ENCODE data around the gene BLVRA. TPM values are rescaled to one million over a fixed set of nuclear protein-coding genes. Genes with fewer than 3 reads are reported as not detected.

BLVRA gene
- total and polyA plus RNA-seq, 10 of the 15 experiments (the other 5 are each of a cell fraction or from before 2014, with no cell fraction given) = 63.3 to 198 (median 102) TPM

- H2AFZ ChIP-seq (ENCODE audit: control insufficient read depth, low read depth, low read length) = no peak overlapping the region
- in situ Hi-C loops (cut with MboI) = no loop called here
- RAD21 ChIA-PET (ENCODE audit: unreplicated experiment) = interaction anchor here (1.2 to 1.7 kb wide), 3 partner anchors 31 to 186 kb away, joined by 3 to 7 read pairs (median 3); partner anchors contain the start of gene STK17A
- no peak for TF ChIP-seq ZBTB33 (IDR thresholded peaks at IDR 0.05)
- TF ChIP-seq NKRF (conservative IDR thresholded peaks at IDR 0.05) = no peak
- TF ChIP-seq CHD1 (IDR thresholded peaks at IDR 0.05; ENCODE audit: low read depth, low read length) = no peak
- TF ChIP-seq ZNF217 (IDR thresholded peaks at IDR 0.05) = no peak
- TF ChIP-seq ZNF207 (IDR thresholded peaks at IDR 0.05; ENCODE audit: borderline replicate concordance) = no peak
- DNase-seq (ENCODE audit: low read depth, low spot score) = no peak
- POLR2A ChIA-PET = no interaction called here
- peaks cover 2% of the 10 kb centered on the region; the same call in 1 of the 3 replicates for H3K9me3 ChIP-seq (replicated peaks; ENCODE audit: control insufficient read depth, insufficient read depth, low read length)
- SMC1A ChIA-PET (ENCODE audit: uncharacterized antibody, unreplicated experiment) = interaction anchor here (1.5 to 1.7 kb wide), 2 partner anchors 13 to 38 kb away, joined by 5 read pairs; no protein-coding TSS in a partner anchor
- no peaks in the 10 kb centered on the region for H4K20me1 ChIP-seq (ENCODE audit: control insufficient read depth, insufficient read depth)
- no peak overlapping the region for H3K27ac ChIP-seq (ENCODE audit: control insufficient read depth, insufficient read depth)
- 95% methylated on average over 9 of the region's 9 CpGs for WGBS (ENCODE audit: insufficient coverage, insufficient replicate concordance, low lambda C conversion rate, missing lambda C conversion rate)
- H3K36me3 ChIP-seq (ENCODE audit: control insufficient read depth in 2 of 2, insufficient read depth in 2 of 2, low read length in 1 of 2) = peaks cover 3 to 10% of the 10 kb centered on the region in 2 experiments; a peak in 3 of 4 replicates
- H3K4me2 ChIP-seq (ENCODE audit: control insufficient read depth, insufficient read depth) = no peak overlapping the region
- H3K79me2 ChIP-seq (ENCODE audit: control insufficient read depth, insufficient read depth, low read length) = peaks cover 17% of the 10 kb centered on the region
- no peaks in the 10 kb centered on the region for H3K27me3 ChIP-seq (replicated peaks in 1 of 2; ENCODE audit: control insufficient read depth in 2 of 2, insufficient read depth in 2 of 2, low read length in 1 of 2)
- ATAC-seq = no peak
- no peak overlapping the region for H3K4me3 ChIP-seq
- CTCF ChIA-PET = interaction anchor here (1.1 to 2.2 kb wide), 3 partner anchors 16 to 507 kb away, joined by 3 to 7 read pairs (median 6); no protein-coding TSS in a partner anchor
- intact Hi-C loops (cut with micrococcal nuclease; ENCODE audit: unreplicated experiment) = no loop called here
- no TSS peak for BruUV-seq (replicated peaks)
- no peak overlapping the region for H3K9ac ChIP-seq (ENCODE audit: control insufficient read depth, insufficient read depth, low read length)
- peaks cover 13% of the 10 kb centered on the region for H3K4me1 ChIP-seq (ENCODE audit: control insufficient read depth, insufficient read depth, low read length)
- FAIRE-seq = no peak
These were observed 9.9 kb downstream of the BLVRA start for GRCh38 chr7:43768201-43768886.

Measured in GM12878 (cell line).